ENCODE measurements around the gene MYL9. TPM values are rescaled to one million over a fixed set of nuclear protein-coding genes. Genes with fewer than 3 reads are reported as not detected.

Gene MYL9
- total RNA-seq, 4 donors from 2014 or later: 2,169 to 3,466 (median 2,516) TPM

DNA sequence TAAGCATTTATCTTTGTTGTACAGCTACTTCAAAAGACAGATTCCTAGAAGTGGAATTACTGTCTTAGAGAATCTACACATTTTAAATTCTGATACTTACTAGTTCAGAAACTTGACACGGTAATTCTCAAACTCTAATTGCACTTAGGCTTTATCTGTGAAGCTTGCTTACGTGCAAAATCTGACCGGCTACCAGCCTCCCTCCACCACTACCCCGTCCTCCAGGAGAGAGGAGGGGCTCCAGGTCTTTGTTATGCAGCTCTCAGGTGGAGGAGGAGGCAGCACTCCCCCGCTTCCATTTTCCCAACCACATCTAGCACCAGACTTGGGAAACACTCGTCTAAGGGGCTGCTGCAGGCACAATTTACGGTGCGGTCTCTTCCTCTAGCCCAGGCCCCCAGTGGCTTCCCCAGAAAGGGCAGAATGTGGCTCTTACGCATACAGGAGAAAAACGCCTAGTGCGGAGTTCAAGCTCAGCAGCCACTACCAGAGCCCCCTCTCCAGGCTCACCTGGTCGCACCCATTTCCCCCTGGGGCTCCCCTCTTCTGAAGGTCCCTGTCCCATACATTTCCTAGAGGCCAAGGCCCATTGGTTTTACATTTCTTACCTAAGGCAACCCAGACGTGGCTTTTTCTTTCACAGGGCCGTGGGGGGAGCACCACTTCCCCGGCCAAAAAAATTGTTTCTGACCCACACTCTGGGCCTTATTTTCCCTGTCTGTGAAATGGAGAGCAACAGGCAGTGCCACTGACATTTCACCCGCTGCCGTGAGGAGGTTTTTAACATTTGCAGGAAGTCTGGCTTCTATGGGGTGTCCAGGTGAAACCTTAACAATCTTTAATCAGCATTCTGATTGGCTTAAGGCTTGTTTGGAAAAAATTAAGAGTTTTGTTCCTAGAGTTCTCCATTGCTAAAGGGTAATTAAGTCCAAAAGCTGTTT, 30.5 kb downstream of the MYL9 start:
- intact Hi-C loops (cut with DNase I): no loop called here
- TF ChIP-seq POLR2AphosphoS5 (IDR thresholded peaks at IDR 0.05): no peak
- TF ChIP-seq EP300 (IDR thresholded peaks at IDR 0.05): no peak
- TF ChIP-seq, protein P1, sequence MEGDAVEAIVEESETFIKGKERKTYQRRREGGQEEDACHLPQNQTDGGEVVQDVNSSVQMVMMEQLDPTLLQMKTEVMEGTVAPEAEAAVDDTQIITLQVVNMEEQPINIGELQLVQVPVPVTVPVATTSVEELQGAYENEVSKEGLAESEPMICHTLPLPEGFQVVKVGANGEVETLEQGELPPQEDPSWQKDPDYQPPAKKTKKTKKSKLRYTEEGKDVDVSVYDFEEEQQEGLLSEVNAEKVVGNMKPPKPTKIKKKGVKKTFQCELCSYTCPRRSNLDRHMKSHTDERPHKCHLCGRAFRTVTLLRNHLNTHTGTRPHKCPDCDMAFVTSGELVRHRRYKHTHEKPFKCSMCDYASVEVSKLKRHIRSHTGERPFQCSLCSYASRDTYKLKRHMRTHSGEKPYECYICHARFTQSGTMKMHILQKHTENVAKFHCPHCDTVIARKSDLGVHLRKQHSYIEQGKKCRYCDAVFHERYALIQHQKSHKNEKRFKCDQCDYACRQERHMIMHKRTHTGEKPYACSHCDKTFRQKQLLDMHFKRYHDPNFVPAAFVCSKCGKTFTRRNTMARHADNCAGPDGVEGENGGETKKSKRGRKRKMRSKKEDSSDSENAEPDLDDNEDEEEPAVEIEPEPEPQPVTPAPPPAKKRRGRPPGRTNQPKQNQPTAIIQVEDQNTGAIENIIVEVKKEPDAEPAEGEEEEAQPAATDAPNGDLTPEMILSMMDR (IDR thresholded peaks at IDR 0.05): no peak
- TF ChIP-seq POLR2A (IDR thresholded peaks at IDR 0.05; ENCODE audit: low read depth): no peak
- H3K4me3 ChIP-seq: peak overlapping the region in 1 of 4 donors; percentile 92
- peaks cover 15 to 49% (median 40%) of the 10 kb centered on the region in 4 donors for H3K4me1 ChIP-seq
- no peaks in the 10 kb centered on the region for H3K27me3 ChIP-seq
- no peaks in the 10 kb centered on the region for H3K9me3 ChIP-seq
- no peak for DNase-seq (ENCODE audit: extremely low spot score)
- no peaks in the 10 kb centered on the region for H3K36me3 ChIP-seq
- WGBS: 62% methylated on average over 17 of the region's 17 CpGs
- H3K27ac ChIP-seq (replicated peaks in 1 of 4): peak overlapping the region; percentile 90 to 95 (median 95)

DNA sequence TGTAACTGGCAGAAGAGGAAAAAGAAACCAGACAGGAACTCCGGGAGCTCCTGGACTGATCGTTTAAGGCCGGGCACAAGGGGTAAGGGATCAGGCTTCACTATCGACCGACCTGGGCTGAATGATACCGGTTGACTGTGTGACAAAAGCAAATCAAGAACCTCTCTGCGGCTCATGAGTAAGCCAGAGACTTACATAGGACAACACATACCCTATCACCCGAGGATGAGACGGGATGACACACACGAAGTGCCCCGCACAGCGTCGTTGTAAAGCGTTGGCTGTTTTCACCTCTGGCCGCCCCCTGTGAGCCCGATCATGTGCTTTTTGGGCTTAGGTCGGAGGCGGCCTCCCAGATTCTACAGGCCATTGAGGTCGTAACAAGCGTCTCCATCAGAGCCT, 31.4 kb downstream of the MYL9 start:
- no peak for DNase-seq (ENCODE audit: extremely low spot score)
- H3K36me3 ChIP-seq: no peaks in the 10 kb centered on the region
- peaks cover 15 to 49% (median 40%) of the 10 kb centered on the region in 4 donors for H3K4me1 ChIP-seq
- TF ChIP-seq EP300 (IDR thresholded peaks at IDR 0.05): no peak
- TF ChIP-seq POLR2AphosphoS5 (IDR thresholded peaks at IDR 0.05): no peak
- TF ChIP-seq, protein P1 (IDR thresholded peaks at IDR 0.05): no peak
- no peak for TF ChIP-seq POLR2A (IDR thresholded peaks at IDR 0.05; ENCODE audit: low read depth)
- 31% methylated on average over 4 of the region's 20 CpGs for WGBS
- H3K4me3 ChIP-seq: peak overlapping the region; percentile 91 to 94 (median 92)
- no peaks in the 10 kb centered on the region for H3K27me3 ChIP-seq
- peak overlapping the region; percentile 90 to 95 (median 95) for H3K27ac ChIP-seq (replicated peaks in 1 of 4)
- intact Hi-C loops (cut with DNase I): no loop called here
- no peaks in the 10 kb centered on the region for H3K9me3 ChIP-seq

DNA sequence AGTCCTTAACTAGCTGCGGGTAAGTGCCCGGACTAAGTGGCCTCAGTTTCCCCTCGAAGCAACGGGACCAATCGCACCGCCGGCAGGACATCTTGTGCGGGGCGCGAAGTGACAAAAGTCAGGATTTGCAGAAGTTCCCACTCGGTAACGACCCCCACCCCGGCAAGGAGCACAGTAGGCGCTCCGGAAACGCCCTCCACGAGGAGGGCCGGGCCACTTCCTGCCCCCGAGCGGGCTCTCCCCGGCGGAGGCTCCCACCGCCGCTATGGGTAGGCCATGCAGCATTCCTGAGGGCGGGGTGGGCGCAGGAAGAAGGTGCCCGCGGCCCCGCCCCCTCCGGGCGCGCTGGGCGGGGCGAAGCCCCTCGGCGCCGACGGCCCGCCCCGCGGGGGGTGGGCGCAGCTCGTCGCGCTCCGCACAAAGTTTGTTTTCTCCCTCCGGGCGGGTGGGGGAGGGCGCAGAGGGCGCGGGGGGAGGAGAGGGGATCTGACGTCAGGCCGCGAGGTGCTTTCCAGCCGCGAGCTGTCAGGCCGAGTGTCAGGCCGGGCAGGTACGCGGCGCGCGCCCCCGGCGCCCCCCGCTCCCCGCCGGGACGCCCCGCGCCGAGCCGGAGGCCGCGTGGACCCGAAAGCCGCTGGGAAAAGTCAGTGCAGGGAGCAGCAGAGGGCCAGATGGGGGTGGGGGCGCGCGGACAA, 31.9 kb downstream of the MYL9 start, which contains the start of gene TGIF2:
TGIF2 (plus strand) TSS at position 495 of the 695 bp plus-strand sequence. CDS start 5,178 bp downstream, outside the sequence.
- H3K4me3 ChIP-seq: peak within 1 kb of the TSS; percentile 91 to 94 (median 92)
- 18% methylated on average over 10 of the region's 80 CpGs for WGBS
- intact Hi-C loops (cut with DNase I): no loop called here
- peaks cover 15 to 49% (median 40%) of the 10 kb centered on the region in 4 donors for H3K4me1 ChIP-seq
- H3K27ac ChIP-seq (replicated peaks in 1 of 4): peak within 1 kb of the TSS; percentile 90 to 95 (median 95)
- peak; percentile 47 to 67 for TF ChIP-seq POLR2AphosphoS5 (IDR thresholded peaks at IDR 0.05)
- TF ChIP-seq, protein P1 (IDR thresholded peaks at IDR 0.05): no peak
- TF ChIP-seq EP300 (IDR thresholded peaks at IDR 0.05): no peak
- TF ChIP-seq POLR2A (IDR thresholded peaks at IDR 0.05; ENCODE audit: low read depth): no peak
- no peak for DNase-seq (ENCODE audit: extremely low spot score)
- no peaks in the 10 kb centered on the region for H3K27me3 ChIP-seq
- no peaks in the 10 kb centered on the region for H3K36me3 ChIP-seq
- H3K9me3 ChIP-seq: no peaks in the 10 kb centered on the region

GRCh38 chr20:36573798-36574365, 32.6 kb downstream of the MYL9 start:
- Histone ChIP-seq H3K36me3 (peaks cover 0 to 5% (median 3%) of the 10 kb centered on the region in 4 donors), H3K9me3 (no peaks in the 10 kb centered on the region), H3K27ac (replicated peaks in 1 of 4) (peak overlapping the region; percentile 90 to 95 (median 95)), H3K27me3 (no peaks in the 10 kb centered on the region), H3K4me1 (peaks cover 15 to 49% (median 40%) of the 10 kb centered on the region in 4 donors), H3K4me3 (peak overlapping the region; percentile 91 to 94 (median 92))
- TF ChIP-seq POLR2AphosphoS5 (IDR thresholded peaks at IDR 0.05): no peak
- TF ChIP-seq EP300 (IDR thresholded peaks at IDR 0.05): no peak
- TF ChIP-seq POLR2A (IDR thresholded peaks at IDR 0.05; ENCODE audit: low read depth): no peak
- TF ChIP-seq, protein P1 (IDR thresholded peaks at IDR 0.05): no peak
- no peak for DNase-seq (ENCODE audit: extremely low spot score)
- 0% methylated on average over 1 of the region's 53 CpGs for WGBS
- intact Hi-C loops (cut with DNase I): loop anchor here (2.0 kb wide), 1 partner anchor 31 kb away; the partner anchor contains the start of gene RAB5IF
